Measurements from ENCODE around the gene DUSP2. TPM values are rescaled to one million over a fixed set of nuclear protein-coding genes. Genes with fewer than 3 reads are reported as not detected.

Gene DUSP2
- total RNA-seq, 2 experiments from 2014 or later = 311 to 313 TPM

- Mint-ChIP-seq H3K36me3 (ENCODE audit: low read depth) (no peaks in the 10 kb centered on the region), H3K4me3 (no peak overlapping the region), H3K27me3 (no peaks in the 10 kb centered on the region), H3K4me1 (ENCODE audit: low read depth) (no peaks in the 10 kb centered on the region), H3K27ac (no peak overlapping the region), H3K9me3 (peaks cover 9% of the 10 kb centered on the region)
- intact Hi-C loops (cut with micrococcal nuclease) = no loop called here
- no peak for TF ChIP-seq CTCF (IDR thresholded peaks at IDR 0.05)
- POLR2A ChIA-PET = no interaction called here
- DNase-seq (no peak), ATAC-seq (no peak)
- CTCF ChIA-PET = interaction anchor here (1.5 to 1.9 kb wide), 2 partner anchors 9 to 65 kb away, joined by 3 to 9 read pairs; no protein-coding TSS in a partner anchor
These were observed 35.9 kb downstream of the DUSP2 start for GRCh38 chr2:96109361-96109680.

- H3K4me3 Mint-ChIP-seq = no peak overlapping the region
- H3K27ac Mint-ChIP-seq = no peak overlapping the region
- intact Hi-C loops (cut with micrococcal nuclease) = no loop called here
- ATAC-seq (no peak), DNase-seq (no peak)
- no peaks in the 10 kb centered on the region for H3K36me3 Mint-ChIP-seq (ENCODE audit: low read depth)
- no peak for TF ChIP-seq CTCF (IDR thresholded peaks at IDR 0.05)
- H3K9me3 Mint-ChIP-seq = peaks cover 9% of the 10 kb centered on the region
- H3K27me3 Mint-ChIP-seq = no peaks in the 10 kb centered on the region
- ChIA-PET CTCF (interaction anchor here (1.0 to 1.9 kb wide), 4 partner anchors 8 to 67 kb away, joined by 3 to 9 read pairs (median 4); no protein-coding TSS in a partner anchor), POLR2A (no interaction called here)
- no peaks in the 10 kb centered on the region for H3K4me1 Mint-ChIP-seq (ENCODE audit: low read depth)
These were observed 36.5 kb downstream of the DUSP2 start for GRCh38 chr2:96108541-96109360.

GRCh38 chr2:96108151-96108540, 37.1 kb downstream of the DUSP2 start:
- ATAC-seq (no peak), DNase-seq (no peak)
- ChIA-PET POLR2A (no interaction called here), CTCF (interaction anchor here (1.0 to 1.9 kb wide), 3 partner anchors 9 to 67 kb away, joined by 3 to 9 read pairs (median 5); no protein-coding TSS in a partner anchor)
- Mint-ChIP-seq H3K27me3 (no peaks in the 10 kb centered on the region), H3K4me1 (ENCODE audit: low read depth) (no peaks in the 10 kb centered on the region), H3K4me3 (no peak overlapping the region), H3K27ac (no peak overlapping the region), H3K9me3 (peaks cover 9% of the 10 kb centered on the region), H3K36me3 (ENCODE audit: low read depth) (no peaks in the 10 kb centered on the region)
- intact Hi-C loops (cut with micrococcal nuclease) = no loop called here
- no peak for TF ChIP-seq CTCF (IDR thresholded peaks at IDR 0.05)

GRCh38 chr2:96107708-96108065, 37.6 kb downstream of the DUSP2 start:
- H3K4me3 Mint-ChIP-seq = no peak overlapping the region
- no peaks in the 10 kb centered on the region for H3K4me1 Mint-ChIP-seq (ENCODE audit: low read depth)
- no peaks in the 10 kb centered on the region for H3K36me3 Mint-ChIP-seq (ENCODE audit: low read depth)
- POLR2A ChIA-PET = no interaction called here
- intact Hi-C loops (cut with micrococcal nuclease) = no loop called here
- ATAC-seq (no peak), DNase-seq (no peak)
- H3K27ac Mint-ChIP-seq = no peak overlapping the region
- TF ChIP-seq CTCF (IDR thresholded peaks at IDR 0.05) = no peak
- H3K9me3 Mint-ChIP-seq = peaks cover 9% of the 10 kb centered on the region
- CTCF ChIA-PET = interaction anchor here (1.0 to 1.9 kb wide), 3 partner anchors 9 to 68 kb away, joined by 3 to 9 read pairs (median 5); partner anchors contain the start of gene ADRA2B
- no peaks in the 10 kb centered on the region for H3K27me3 Mint-ChIP-seq

GRCh38 chr2:96106991-96107707, 38.1 kb downstream of the DUSP2 start:
- H3K27ac Mint-ChIP-seq = no peak overlapping the region
- no peaks in the 10 kb centered on the region for H3K4me1 Mint-ChIP-seq (ENCODE audit: low read depth)
- CTCF ChIA-PET = interaction anchor here (1.4 to 1.9 kb wide), 2 partner anchors 10 to 67 kb away, joined by 5 to 9 read pairs; partner anchors contain the start of gene ADRA2B
- ATAC-seq (no peak), DNase-seq (no peak)
- TF ChIP-seq CTCF (IDR thresholded peaks at IDR 0.05) = no peak
- H3K27me3 Mint-ChIP-seq = no peaks in the 10 kb centered on the region
- no peaks in the 10 kb centered on the region for H3K36me3 Mint-ChIP-seq (ENCODE audit: low read depth)
- intact Hi-C loops (cut with micrococcal nuclease) = no loop called here
- H3K9me3 Mint-ChIP-seq = peaks cover 9% of the 10 kb centered on the region
- H3K4me3 Mint-ChIP-seq = no peak overlapping the region
- POLR2A ChIA-PET = no interaction called here

All from activated CD8-positive, alpha-beta T cell treated with anti-CD3 and anti-CD28 coated beads for 36 hours (primary cell).